SK-N-SH (cell line): ENCODE data around the gene RAC3. TPM values are rescaled to one million over a fixed set of nuclear protein-coding genes. Genes with fewer than 3 reads are reported as not detected.

Source experiments
- CTCF ChIA-PET: fragments of 300-600, 350-600 bp; formaldehyde crosslinking; extraction: SDS; loops from one replicate; lab custom pipeline; 2021; lab: Yijun Ruan, JAX
- POLR2A ChIA-PET: fragments of 350-600 bp; sonication (Branson Sonifier 250); formaldehyde crosslinking; extraction: SDS; loops from one replicate; lab custom pipeline; 2020; ENCODE audit warnings: antibody characterized with exemption, inconsistent platforms; lab: Yijun Ruan, JAX
- DNase-seq: peaks from one replicate; pipeline ENCODE4 v3.0.0; 2012
- H2AFZ ChIP-seq: fragments of 200-600 bp; sonication (generic); 2 replicates; pipeline ENCODE4 v1.8.1; 2016; ENCODE audit warnings: antibody characterized with exemption, mild to moderate bottlenecking, low read depth
- H3F3A ChIP-seq: fragments of 200-600 bp; sonication (generic); replicated peaks from 2 replicates; pipeline ENCODE3; 2016; ENCODE audit warnings: antibody characterized with exemption, mild to moderate bottlenecking; ENCODE audit not compliant: insufficient read depth
- H3K27ac ChIP-seq, 2 experiments: fragments of 200-500 bp in 1 of 2; fragments of 200-600 bp in 1 of 2; sonication (Bioruptor generic) in 1 of 2; sonication (generic), shearing (Covaris generic) in 1 of 2; 2 replicates each; pipeline versions ENCODE4 v1.5.1 to v1.6.1; 2014 to 2016; ENCODE audit warnings: low read depth in 2 of 2, inconsistent platforms in 1 of 2, low read length in 1 of 2, mild to moderate bottlenecking in 1 of 2, mixed read lengths in 1 of 2
- H3K27me3 ChIP-seq: fragments of 200-600 bp; sonication (generic), shearing (Covaris generic); 2 replicates; pipeline ENCODE4 v1.6.1; 2016; ENCODE audit warnings: mixed run types; ENCODE audit not compliant: insufficient read depth
- H3K36me3 ChIP-seq, 2 experiments: fragments of 200-500 bp in 1 of 2; fragments of 200-600 bp in 1 of 2; sonication (Bioruptor generic) in 1 of 2; sonication (generic) in 1 of 2; replicated peaks in 1 of 2; 2 replicates each; pipeline versions ENCODE3 to v1.5.1; 2014 to 2016; ENCODE audit warnings: low read length in 1 of 2, mild to moderate bottlenecking in 1 of 2; ENCODE audit not compliant: insufficient read depth in 2 of 2, control insufficient read depth in 1 of 2
- H3K4me1 ChIP-seq, 2 experiments: fragments of 200-500 bp in 1 of 2; fragments of 200-600 bp in 1 of 2; sonication (Bioruptor generic) in 1 of 2; sonication (generic), shearing (Covaris generic) in 1 of 2; 2 replicates each; pipeline versions ENCODE4 v1.5.1 to v1.6.1; 2014 to 2016; ENCODE audit warnings: low read depth in 1 of 2, low read length in 1 of 2, mixed run types in 1 of 2; ENCODE audit not compliant: insufficient read depth in 2 of 2, control insufficient read depth in 1 of 2
- H3K4me2 ChIP-seq: fragments of 200-600 bp; sonication (generic), shearing (Covaris generic); 2 replicates; pipeline ENCODE4 v1.6.1; 2017; ENCODE audit warnings: mixed run types
- H3K4me3 ChIP-seq, 2 experiments: fragments of 200-500 bp in 1 of 2; fragments of 200-600 bp in 1 of 2; sonication (Bioruptor generic) in 1 of 2; sonication (generic), shearing (Covaris generic) in 1 of 2; 2 replicates each; pipeline versions ENCODE4 v1.5.1 to v1.8.1; 2014 to 2016; ENCODE audit warnings: low read depth in 2 of 2, inconsistent platforms in 1 of 2, low read length in 1 of 2, mild to moderate bottlenecking in 1 of 2, mixed read lengths in 1 of 2, moderate library complexity in 1 of 2
- H3K79me2 ChIP-seq: fragments of 200-600 bp; sonication (generic); 2 replicates; pipeline ENCODE4 v1.8.1; 2017; ENCODE audit warnings: mild to moderate bottlenecking; ENCODE audit not compliant: insufficient read depth
- H3K9ac ChIP-seq: fragments of 200-600 bp; sonication (generic); 2 replicates; pipeline ENCODE4 v1.6.1; 2017; ENCODE audit warnings: mixed run types
- H3K9me2 ChIP-seq: fragments of 200-600 bp; sonication (generic); 2 replicates; pipeline ENCODE4 v1.6.1; 2017; ENCODE audit warnings: mixed run types
- H3K9me3 ChIP-seq: fragments of 200-600 bp; sonication (generic); 2 replicates; pipeline ENCODE4 v1.6.1; 2017; ENCODE audit warnings: mixed run types, mild to moderate bottlenecking, moderate library complexity
- H4K20me1 ChIP-seq: fragments of 200-600 bp; sonication (generic); 2 replicates; pipeline ENCODE4 v1.6.1; 2017; ENCODE audit warnings: mild to moderate bottlenecking, mixed run types; ENCODE audit not compliant: insufficient read depth
- ELF1 ChIP-seq: IDR thresholded peaks from 2 replicates; pipeline ENCODE4 v1.4.0; 2012
- FOXJ3 ChIP-seq: sonication (generic); formaldehyde crosslinking; IDR thresholded peaks from 2 replicates; pipeline ENCODE4 v1.5.1; 2020; ENCODE audit warnings: mild to moderate bottlenecking, missing genetic modification reagents
- MEF2A ChIP-seq: IDR thresholded peaks from 2 replicates; pipeline ENCODE4 v1.4.0; 2012; ENCODE audit warnings: low read depth, borderline replicate concordance
- MXI1 ChIP-seq: IDR thresholded peaks from 2 replicates; pipeline ENCODE4 v1.6.1; 2012; ENCODE audit warnings: mild to moderate bottlenecking, low read depth, low read length, improper control_type of control experiment
- RAD21 ChIP-seq: IDR thresholded peaks from 2 replicates; pipeline ENCODE4 v1.6.1; 2012; ENCODE audit warnings: mild to moderate bottlenecking, low read length
- RCOR1 ChIP-seq: fragments of 150-350 bp; IDR thresholded peaks from 2 replicates; pipeline ENCODE4 v1.6.1; 2017; ENCODE audit warnings: antibody characterized with exemption, low read length
- RFX5 ChIP-seq: IDR thresholded peaks from 2 replicates; pipeline ENCODE4 v1.6.1; 2012; ENCODE audit warnings: mild to moderate bottlenecking, improper control_type of control experiment, low read length
- SMC3 ChIP-seq: IDR thresholded peaks from 2 replicates; pipeline ENCODE4 v1.6.1; 2012; ENCODE audit warnings: low read depth, low read length, improper control_type of control experiment
- TAF1 ChIP-seq: IDR thresholded peaks from 2 replicates; pipeline ENCODE4 v1.6.1; 2012; ENCODE audit warnings: low read depth, mild to moderate bottlenecking, low read length, moderate library complexity, borderline replicate concordance
- TCF12 ChIP-seq: IDR thresholded peaks from 2 replicates; pipeline ENCODE4 v1.4.0; 2012
- YY1 ChIP-seq: IDR thresholded peaks from 2 replicates; pipeline ENCODE4 v1.4.0; 2012; ENCODE audit warnings: low read depth, mild to moderate bottlenecking
- WGBS: methylation state at CpG from one replicate; pipeline ENCODE4 v1.1.6; 2017; ENCODE audit warnings: low lambda C conversion rate; 5-methylcytosine and 5-hydroxymethylcytosine counted together
- polyA plus RNA-seq, 3 experiments: library from polyadenylated mRNA; depleted of rRNA; stranded (reverse); fragments of >200 nt; gene quantifications; 2 replicates each; pipeline ENCODE4 v1.2.3, GENCODE V29; 2012
- TF ChIP-seq, protein P1 (sequence below): IDR thresholded peaks from 2 replicates; pipeline ENCODE4 v1.6.1; 2012; ENCODE audit warnings: mild to moderate bottlenecking, low read depth, low read length, moderate library complexity
- TF ChIP-seq, protein P2 (sequence below): IDR thresholded peaks from 2 replicates; pipeline ENCODE4 v1.4.0; 2012; ENCODE audit warnings: low read depth
- TF ChIP-seq, protein P3 (sequence below): IDR thresholded peaks from 2 replicates; pipeline ENCODE4 v1.4.0; 2012; ENCODE audit warnings: low read depth, borderline replicate concordance
- TF ChIP-seq, protein P4 (sequence below): IDR thresholded peaks from 2 replicates; pipeline ENCODE4; 2012
- TF ChIP-seq, protein P5 (sequence below): fragments of 150-350 bp; IDR thresholded peaks from 2 replicates; pipeline ENCODE4 v1.6.1; 2017; ENCODE audit warnings: antibody characterized with exemption, low read length, low read depth, borderline replicate concordance
- TF ChIP-seq, protein P6 (sequence below): fragments of 150-350 bp; IDR thresholded peaks from 2 replicates; pipeline ENCODE4 v1.6.1; 2016; ENCODE audit warnings: mild to moderate bottlenecking, low read depth, low read length

RAC3 gene
- polyA plus RNA-seq, 1 of the 3 experiments (the other 2 are of a cell fraction), result 83.6 TPM

DNA sequence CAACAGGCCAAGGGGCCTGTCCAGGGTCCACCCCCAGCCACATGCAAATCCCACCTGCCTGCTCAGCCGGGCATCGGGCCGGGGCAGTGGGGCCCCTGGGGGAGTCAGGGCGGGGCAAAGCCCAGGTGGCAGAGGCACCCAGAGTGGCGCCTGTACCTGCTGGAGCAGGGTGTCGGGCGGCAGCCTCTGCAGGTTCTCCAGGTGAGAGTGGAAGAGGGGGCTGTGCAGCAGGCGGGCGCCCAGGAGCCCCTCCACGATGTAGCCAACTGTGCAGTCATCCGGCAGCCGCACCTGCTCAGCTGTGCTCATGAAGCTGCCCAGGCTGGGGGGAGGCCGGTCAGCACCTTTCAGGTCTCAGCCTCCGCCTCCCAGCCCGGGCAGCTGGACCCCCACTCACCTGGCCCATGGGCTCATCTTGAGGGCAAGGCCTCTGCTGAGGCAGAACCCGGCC is 18.1 kb downstream of the RAC3 start (continued):
- TF ChIP-seq FOXJ3 (CRISPR knock-in tag) (no peak), ELF1 (no peak), YY1 (no peak)
- TF ChIP-seq, protein P1, sequence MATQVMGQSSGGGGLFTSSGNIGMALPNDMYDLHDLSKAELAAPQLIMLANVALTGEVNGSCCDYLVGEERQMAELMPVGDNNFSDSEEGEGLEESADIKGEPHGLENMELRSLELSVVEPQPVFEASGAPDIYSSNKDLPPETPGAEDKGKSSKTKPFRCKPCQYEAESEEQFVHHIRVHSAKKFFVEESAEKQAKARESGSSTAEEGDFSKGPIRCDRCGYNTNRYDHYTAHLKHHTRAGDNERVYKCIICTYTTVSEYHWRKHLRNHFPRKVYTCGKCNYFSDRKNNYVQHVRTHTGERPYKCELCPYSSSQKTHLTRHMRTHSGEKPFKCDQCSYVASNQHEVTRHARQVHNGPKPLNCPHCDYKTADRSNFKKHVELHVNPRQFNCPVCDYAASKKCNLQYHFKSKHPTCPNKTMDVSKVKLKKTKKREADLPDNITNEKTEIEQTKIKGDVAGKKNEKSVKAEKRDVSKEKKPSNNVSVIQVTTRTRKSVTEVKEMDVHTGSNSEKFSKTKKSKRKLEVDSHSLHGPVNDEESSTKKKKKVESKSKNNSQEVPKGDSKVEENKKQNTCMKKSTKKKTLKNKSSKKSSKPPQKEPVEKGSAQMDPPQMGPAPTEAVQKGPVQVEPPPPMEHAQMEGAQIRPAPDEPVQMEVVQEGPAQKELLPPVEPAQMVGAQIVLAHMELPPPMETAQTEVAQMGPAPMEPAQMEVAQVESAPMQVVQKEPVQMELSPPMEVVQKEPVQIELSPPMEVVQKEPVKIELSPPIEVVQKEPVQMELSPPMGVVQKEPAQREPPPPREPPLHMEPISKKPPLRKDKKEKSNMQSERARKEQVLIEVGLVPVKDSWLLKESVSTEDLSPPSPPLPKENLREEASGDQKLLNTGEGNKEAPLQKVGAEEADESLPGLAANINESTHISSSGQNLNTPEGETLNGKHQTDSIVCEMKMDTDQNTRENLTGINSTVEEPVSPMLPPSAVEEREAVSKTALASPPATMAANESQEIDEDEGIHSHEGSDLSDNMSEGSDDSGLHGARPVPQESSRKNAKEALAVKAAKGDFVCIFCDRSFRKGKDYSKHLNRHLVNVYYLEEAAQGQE, result no peak
- TF ChIP-seq, protein P2, sequence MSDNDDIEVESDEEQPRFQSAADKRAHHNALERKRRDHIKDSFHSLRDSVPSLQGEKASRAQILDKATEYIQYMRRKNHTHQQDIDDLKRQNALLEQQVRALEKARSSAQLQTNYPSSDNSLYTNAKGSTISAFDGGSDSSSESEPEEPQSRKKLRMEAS, result no peak

DNA sequence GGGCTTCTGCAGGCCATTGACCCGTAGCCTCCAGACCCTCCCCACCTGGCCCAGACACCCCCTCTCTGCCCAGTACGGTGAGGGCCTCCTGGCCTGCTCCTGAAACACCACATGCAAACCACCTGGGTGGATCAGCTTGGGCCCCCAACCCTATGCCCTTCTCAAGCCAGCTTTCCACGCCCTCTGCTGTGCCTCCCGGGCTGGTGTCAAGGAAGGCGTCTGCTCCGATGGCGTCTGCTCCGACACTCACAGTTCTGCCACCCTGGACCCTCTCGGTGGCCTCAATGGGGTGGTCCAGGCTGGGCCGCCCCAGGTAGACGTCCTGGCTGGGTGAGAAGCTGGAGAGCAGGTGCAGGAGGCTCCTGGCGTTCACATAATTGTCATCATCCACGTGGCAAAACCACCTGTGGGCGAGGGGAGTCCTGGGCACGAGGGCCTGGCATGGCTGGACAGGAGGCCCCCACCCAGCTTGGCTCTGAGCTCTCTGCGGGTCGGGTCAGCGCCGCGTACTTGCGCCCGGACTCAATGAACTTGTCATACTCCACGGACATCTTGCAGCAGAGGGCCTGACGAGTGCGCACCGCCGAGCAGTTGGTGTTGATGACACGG is 18.8 kb downstream of the RAC3 start:
- H3F3A ChIP-seq, result peaks cover 5% of the 10 kb centered on the region
- H3K4me3 ChIP-seq, result peak overlapping the region; percentile 81 to 100
- H3K27me3 ChIP-seq, result no peaks in the 10 kb centered on the region
- 90% methylated on average over 28 of the region's 28 CpGs for WGBS
- TF ChIP-seq MEF2A, result no peak
- TF ChIP-seq, protein P3, sequence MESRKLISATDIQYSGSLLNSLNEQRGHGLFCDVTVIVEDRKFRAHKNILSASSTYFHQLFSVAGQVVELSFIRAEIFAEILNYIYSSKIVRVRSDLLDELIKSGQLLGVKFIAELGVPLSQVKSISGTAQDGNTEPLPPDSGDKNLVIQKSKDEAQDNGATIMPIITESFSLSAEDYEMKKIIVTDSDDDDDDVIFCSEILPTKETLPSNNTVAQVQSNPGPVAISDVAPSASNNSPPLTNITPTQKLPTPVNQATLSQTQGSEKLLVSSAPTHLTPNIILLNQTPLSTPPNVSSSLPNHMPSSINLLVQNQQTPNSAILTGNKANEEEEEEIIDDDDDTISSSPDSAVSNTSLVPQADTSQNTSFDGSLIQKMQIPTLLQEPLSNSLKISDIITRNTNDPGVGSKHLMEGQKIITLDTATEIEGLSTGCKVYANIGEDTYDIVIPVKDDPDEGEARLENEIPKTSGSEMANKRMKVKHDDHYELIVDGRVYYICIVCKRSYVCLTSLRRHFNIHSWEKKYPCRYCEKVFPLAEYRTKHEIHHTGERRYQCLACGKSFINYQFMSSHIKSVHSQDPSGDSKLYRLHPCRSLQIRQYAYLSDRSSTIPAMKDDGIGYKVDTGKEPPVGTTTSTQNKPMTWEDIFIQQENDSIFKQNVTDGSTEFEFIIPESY, result no peak
- TF ChIP-seq SMC3, result no peak
- TF ChIP-seq RAD21, result no peak
- no peak for TF ChIP-seq RCOR1
- TF ChIP-seq ELF1, result no peak
- no peak for TF ChIP-seq FOXJ3 (CRISPR knock-in tag)
- TF ChIP-seq, protein P4, sequence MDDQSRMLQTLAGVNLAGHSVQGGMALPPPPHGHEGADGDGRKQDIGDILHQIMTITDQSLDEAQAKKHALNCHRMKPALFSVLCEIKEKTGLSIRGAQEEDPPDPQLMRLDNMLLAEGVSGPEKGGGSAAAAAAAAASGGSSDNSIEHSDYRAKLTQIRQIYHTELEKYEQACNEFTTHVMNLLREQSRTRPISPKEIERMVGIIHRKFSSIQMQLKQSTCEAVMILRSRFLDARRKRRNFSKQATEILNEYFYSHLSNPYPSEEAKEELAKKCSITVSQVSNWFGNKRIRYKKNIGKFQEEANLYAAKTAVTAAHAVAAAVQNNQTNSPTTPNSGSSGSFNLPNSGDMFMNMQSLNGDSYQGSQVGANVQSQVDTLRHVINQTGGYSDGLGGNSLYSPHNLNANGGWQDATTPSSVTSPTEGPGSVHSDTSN, result no peak
- no peak for TF ChIP-seq RFX5
- TF ChIP-seq, protein P5, sequence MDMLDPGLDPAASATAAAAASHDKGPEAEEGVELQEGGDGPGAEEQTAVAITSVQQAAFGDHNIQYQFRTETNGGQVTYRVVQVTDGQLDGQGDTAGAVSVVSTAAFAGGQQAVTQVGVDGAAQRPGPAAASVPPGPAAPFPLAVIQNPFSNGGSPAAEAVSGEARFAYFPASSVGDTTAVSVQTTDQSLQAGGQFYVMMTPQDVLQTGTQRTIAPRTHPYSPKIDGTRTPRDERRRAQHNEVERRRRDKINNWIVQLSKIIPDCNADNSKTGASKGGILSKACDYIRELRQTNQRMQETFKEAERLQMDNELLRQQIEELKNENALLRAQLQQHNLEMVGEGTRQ, result no peak
- TF ChIP-seq, protein P6, sequence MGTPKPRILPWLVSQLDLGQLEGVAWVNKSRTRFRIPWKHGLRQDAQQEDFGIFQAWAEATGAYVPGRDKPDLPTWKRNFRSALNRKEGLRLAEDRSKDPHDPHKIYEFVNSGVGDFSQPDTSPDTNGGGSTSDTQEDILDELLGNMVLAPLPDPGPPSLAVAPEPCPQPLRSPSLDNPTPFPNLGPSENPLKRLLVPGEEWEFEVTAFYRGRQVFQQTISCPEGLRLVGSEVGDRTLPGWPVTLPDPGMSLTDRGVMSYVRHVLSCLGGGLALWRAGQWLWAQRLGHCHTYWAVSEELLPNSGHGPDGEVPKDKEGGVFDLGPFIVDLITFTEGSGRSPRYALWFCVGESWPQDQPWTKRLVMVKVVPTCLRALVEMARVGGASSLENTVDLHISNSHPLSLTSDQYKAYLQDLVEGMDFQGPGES, result no peak
- no peak for TF ChIP-seq TCF12
- TF ChIP-seq TAF1, result no peak
- no peak for TF ChIP-seq MXI1
- TF ChIP-seq, all 33 proteins: peak for 0
- Histone ChIP-seq H3K79me2 (peaks cover 48% of the 10 kb centered on the region), H3K9me3 (no peaks in the 10 kb centered on the region), H2AFZ (no peak overlapping the region), H3K4me1 (peaks cover 0 to 25% of the 10 kb centered on the region in 2 experiments; a peak in 2 of 4 replicates), H3K36me3 (peaks cover 29 to 57% of the 10 kb centered on the region in 2 experiments), H4K20me1 (peaks cover 14% of the 10 kb centered on the region; the same call in 1 of the 2 replicates), H3K9ac (peak overlapping the region; percentile 71; the same call in 1 of the 2 replicates), H3K27ac (no peak overlapping the region; a peak in 1 of 4 replicates), H3K9me2 (no peaks in the 10 kb centered on the region), H3K4me2 (peak overlapping the region; percentile 92)
- DNase-seq, result no peak
- ChIA-PET POLR2A (interaction anchor here (0.6 kb wide), 1 partner anchor 91 kb away, joined by 3 read pairs; no protein-coding TSS in a partner anchor), CTCF (interaction anchor here (0.9 to 5.1 kb wide), 7 partner anchors 10 to 91 kb away, joined by 3 to 45 read pairs (median 18); partner anchors contain the start of genes DCXR and RAC3)
